HG02571 (cell line): ENCODE data around the gene CFAP54.
"Not testable (repeated sequence)": the region's sequence is repeated elsewhere in the genome, so short reads cannot be mapped to it uniquely, and the experiment has no call there.

Experiments used
- ATAC-seq: cut with Tn5 transposase; IDR thresholded peaks from one replicate; pipeline ENCODE4 v1.9.1; 2021; ENCODE audit warnings: mild to moderate bottlenecking, moderate library complexity; ENCODE audit not compliant: unreplicated experiment

CFAP54 gene

DNA sequence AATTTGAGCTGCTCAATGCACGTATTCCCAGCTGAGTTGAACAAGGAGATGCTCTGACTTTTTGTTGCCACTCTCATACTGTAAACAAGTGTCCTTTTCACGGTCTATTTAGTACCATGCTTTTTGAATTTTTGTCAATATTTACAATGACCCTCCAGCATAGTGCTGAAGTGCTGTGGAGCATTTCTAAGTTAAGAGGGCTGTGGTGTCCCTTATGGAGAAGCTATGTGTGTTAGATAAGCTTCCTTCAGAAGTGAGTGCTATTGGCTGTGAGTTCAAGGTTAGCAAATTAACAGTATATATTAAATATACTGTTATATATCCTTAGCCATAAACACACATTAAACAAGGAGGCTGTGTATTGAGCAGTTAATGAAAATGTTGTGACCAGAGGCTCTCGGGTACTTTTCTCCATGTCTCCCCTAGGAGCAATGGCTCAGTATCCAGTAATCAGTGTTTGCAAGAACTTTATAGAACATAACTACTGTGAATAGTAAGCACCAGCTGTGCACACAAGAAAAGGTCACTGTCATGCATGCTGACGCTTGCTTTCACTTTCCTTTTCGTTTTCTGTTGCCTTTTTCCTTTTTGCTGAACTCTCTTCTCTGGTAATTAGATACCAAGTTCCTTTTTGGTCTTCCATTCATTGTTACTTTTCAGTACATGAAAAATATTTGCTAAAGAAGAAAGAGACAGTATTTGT is 230.4 kb downstream of the CFAP54 start:
- peak; percentile 95 for ATAC-seq

DNA sequence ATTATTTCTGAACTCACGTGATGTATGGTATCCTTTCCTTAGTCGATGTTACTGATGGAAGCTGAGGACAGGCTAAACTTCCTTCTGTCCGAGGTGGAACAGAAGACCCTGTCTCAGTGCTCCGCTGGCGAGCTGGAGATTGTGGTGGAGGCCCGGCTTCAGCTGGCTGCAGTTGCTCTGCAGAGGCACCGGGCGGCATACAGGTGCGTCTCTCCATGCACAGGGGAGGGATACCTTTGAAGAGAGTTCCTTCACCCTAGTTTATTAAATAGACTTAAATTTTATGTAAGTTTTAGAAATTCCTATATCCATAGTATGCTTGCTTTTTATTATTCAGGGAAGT is 231.0 kb downstream of the CFAP54 start:
- ATAC-seq = peak; percentile 70

DNA sequence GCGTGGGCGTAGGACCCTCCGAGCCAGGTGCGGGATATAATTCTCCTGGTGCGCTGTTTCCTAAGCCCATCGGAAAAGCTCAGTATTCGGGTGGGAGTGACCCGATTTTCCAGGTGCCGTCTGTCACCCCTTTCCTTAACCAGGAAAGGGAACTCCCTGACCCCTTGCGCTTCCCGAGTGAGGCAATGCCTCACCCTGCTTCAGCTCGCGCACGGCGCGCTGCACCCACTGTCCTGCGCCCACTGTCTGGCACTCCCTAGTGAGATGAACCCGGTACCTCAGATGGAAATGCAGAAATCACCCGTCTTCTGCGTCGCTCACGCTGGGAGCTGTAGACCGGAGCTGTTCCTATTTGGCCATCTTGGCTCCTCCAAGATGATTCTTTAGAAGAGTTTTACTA is 240.1 kb downstream of the CFAP54 start:
- not testable (repeated sequence) for ATAC-seq

DNA sequence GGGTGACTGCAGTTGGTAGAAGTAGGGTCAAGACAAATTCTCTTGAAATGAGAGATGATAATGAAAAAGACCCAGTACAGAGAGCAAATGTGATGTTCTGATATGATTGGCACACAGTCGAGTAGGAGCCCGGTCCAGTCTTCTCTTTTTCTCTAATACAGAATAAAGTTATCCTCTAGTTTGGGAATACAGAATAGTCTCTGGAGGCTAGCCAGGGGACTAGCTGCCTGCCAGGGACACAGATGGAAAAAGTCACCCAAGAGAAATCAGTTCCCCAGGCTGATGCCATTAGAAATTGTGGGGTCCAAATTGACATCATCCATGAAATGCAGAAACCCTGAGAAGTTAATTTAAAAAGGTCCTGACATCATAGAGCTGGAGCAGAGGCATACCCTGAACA is 240.5 kb downstream of the CFAP54 start:
- no peak for ATAC-seq

DNA sequence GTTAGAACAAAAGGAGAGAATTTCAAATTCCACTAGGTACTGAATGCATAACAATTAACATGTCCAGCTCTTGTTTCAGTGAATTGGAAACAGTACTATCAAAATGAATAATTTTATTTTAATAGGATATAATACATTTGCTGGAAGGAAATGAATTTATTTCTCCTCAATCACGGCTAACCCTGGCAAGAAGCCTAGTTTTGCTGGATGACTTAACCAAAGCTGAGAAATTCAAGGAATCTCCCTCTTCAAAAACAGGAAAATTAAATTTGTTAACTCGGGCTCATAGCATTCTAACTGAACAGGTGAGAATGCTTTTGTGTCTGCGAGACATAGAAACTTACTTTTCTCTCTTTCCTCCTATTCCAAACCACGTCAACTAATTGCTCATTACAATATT is 254.2 kb downstream of the CFAP54 start:
- no peak for ATAC-seq

DNA sequence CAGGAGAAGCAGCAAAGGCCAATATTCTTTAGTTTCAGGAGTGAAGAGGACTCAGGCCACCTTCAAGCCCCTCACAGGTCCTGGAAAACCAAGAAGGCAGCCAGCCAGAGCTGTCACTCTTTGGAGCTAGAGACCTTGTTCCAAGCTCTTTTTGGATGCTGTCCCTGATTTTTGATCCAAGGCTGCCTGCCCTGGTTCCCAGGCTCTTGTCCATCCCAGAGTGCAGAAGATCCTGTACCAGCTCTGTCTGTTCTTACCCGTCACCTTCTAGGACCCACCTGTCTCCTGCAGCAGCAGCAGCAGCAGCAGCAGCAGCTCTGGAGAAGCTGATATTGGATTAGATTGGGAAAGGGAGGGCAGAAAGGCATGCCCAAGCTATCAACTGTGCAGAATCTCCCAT is 260.6 kb downstream of the CFAP54 start:
- no peak for ATAC-seq

DNA sequence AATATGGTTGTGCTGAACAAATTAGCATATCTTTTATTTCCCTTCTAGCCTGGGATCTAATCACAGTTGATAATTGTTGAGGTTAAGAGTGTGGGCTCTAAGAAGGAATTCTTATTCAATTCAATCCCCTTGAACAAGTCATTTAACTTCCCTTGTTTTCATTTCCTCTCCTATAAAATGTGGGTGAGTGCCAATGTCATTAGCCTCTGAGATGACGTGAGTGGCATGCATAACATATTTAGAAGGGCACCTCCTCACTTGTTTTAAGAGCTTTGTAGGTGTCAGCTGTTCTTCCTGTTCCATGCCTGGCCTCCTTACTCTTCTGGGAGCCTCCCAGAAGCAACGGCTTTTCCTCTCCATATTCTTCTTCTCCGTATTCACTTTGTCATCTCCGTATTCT is 262.2 kb downstream of the CFAP54 start:
- no peak for ATAC-seq

DNA sequence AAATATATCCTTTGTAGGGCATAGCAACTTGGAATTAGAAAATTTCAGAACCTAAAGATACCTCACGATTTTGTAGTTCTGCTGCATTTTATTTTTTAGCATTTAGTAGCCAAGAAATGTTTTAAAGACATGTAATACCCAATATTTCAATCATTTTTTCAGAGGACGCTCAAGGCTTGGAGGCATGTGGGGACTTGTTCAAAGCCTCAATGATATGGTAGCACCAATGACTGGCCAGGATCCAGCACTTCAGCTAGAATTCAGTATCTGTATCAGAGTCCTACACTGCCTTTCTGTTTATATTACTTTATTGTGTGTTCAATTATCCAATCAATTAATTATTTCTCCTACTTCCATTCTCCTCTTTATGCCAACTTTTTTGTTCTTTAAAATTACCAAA is 262.8 kb downstream of the CFAP54 start:
- no peak for ATAC-seq

DNA sequence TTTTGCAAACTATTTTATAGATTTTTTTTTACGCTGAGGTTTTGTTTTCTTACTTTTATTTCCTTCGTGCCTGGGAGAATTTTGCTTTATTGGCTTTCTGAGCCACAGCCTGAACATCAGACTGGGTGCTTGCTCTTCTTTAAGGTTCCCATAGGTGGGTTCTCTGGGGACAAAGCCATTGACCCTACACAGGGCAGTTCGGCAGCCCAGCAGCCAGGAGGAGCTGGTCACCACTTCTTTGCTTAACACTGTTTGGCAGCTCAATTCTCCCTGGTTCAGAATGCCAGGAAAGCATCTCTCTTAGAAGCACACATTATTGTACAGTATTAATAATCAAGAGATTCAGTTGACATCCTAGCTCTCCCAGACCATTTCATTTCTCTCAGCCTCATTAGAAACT is 276.9 kb downstream of the CFAP54 start:
- ATAC-seq = no peak

DNA sequence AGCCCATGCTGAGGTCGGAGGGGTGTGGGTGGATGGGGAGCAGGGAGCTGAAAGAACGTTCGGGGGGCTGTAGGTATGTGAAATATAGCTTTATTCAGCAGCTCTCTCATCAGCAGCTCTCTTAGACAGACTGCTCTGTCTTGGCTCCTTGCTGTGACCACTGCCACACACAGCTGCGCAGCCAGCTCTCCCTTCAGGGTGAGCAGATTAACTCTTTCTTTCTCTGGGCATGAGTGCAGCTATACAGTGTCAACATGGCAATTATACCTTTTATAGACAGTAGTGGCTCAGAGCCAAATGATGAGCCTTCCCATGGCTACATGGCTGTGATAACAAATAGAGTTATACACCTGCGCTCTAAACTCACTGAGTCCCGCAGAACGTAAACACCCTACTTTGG is 280.0 kb downstream of the CFAP54 start:
- ATAC-seq = no peak

DNA sequence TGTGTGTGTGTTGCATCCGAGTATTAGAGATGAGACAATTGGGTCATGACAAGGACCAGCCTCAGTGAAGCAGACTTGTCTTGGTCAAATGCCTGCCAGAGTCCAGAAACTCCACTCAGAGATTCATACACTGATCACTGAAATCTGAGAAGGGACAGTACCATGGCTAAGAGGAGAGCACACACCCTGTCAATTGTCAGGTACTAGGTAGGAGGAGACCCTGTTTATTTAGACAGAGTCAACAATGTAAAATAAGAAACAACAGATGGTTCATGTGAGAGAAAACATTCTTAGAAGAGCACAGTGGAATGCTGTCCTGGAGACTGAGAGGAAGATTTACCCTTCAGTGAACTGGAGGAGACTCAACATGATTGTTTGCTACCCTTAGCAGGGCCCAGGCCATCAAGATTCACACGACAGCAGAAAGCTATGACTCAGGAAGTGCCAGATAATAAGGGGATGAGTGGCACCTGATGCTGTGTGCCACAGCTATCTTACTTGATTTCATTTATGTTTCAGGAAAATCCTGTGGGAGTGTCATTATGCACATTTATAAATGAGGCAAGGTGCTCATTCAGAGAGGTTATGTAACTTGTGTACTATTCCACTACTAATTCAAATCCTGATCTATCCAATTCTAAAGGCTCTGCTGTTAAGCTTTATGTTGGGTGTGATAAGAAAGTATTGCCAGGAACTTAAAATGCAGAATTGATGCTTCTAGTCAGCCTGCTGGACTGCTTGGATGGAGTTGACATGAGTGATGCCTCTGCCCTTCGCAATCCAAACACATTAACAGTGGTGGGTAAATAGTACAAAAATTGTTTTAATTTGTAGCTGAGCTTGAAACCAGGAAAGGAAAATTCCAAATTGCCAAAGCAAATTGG is 281.1 kb downstream of the CFAP54 start:
- ATAC-seq = no peak

DNA sequence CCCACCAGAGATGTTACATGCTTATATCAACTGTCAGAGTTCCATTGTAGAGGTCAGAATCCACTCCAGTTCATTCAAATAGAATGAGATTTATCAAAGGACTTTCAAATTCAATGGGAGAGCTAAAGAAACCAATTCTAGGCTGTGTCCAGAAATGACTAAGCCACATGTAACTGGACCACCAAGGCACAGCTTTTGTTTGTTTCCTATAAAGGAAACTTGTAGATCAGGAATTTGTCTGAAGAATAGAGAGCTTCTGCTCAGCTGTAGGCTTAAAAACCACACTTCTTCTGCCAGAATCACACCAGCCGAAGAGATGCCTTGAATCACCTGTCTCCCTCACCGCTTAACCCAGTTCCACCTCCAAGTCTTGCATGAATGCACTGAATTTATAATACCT is 283.7 kb downstream of the CFAP54 start:
- ATAC-seq = no peak

DNA sequence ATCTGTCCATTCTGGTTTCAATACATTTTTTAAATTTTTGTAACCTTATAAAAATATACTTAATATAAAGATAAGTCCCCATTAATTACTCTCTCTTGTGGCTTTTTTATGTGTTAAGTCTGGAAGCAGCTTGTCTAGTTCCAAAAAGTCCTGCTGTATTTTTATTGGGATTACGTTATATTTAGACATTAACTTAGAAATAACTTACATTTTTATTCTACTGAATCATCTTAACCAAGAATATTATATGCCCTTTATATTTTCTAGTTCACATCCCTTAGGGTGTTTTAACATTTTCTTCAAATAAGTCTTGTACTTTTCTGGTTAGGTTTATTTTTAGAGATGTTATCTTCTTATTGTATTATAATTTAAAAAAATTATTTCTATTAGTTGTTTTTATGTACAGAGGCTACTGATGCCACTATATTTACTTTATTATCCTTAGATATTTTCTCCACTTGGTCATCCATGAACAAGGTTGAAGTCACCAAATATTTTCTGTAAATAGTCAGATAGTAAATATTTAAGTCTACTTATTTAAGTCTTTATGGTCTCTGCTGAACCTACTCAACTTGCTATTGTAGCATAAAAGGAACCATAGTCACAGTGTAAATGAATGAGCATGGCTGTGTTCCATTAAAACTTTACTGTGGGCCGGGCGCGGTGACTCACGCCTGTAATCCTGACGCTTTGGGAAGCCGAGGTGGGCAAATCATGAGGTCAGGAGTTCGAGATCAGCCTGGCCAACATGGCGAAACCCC is 285.3 kb downstream of the CFAP54 start:
- ATAC-seq = no peak

DNA sequence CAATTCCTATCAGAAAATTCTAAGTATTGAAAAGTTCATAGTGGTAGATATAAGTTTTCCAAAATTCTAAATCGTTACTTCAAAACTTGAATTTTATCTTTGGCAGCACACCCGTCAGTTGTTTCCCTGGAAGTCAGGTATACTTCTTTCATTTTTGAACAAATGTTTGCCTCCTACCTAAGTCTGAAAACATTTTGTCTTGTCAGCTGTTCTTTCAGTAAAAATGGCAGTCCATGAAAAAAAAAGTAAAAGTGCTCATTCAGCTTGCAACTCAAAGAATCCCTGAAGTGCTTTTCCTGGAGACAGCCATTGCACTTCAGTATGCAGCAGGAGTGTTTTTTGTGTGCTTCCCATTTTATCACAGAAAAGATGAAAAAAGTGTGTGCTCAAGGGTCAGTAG is 287.5 kb downstream of the CFAP54 start:
- no peak for ATAC-seq

DNA sequence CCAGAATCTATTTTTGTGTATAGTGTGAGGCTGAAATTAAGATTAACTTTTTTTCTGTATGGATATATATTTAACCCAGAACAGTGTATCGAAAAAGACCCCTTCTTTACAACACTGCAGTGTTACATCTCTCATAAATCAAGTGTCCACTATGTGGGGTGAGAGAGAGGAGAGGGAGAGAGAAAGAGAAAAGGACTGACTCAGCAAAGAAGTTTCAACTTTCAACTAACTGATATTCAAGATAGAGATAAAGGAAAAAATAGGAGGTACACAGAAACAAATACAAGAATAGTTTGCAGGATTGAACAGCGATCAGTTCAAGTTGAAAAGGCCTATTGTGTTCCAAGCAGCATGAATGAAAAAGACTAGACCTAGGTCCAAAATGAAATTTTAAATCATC is 291.0 kb downstream of the CFAP54 start:
- no peak for ATAC-seq

DNA sequence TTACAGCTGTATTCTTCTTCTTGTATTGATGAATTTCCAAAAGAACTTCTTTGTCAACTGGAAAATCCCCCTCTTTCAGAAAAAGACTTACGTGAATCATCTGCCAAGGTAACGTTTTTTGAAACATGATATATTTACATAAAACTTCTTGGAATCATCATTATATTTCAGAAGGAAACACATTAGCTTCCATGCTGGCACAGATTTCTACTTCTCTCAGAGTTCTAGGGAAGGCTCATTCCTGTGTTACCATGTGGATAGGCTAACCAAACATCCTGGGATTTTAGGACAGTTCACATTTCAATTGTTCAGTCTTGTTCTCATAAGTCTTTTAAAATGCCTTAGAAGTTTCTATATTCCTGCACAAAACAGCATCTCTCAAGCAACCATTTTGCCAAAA is 297.4 kb downstream of the CFAP54 start:
- ATAC-seq = no peak

DNA sequence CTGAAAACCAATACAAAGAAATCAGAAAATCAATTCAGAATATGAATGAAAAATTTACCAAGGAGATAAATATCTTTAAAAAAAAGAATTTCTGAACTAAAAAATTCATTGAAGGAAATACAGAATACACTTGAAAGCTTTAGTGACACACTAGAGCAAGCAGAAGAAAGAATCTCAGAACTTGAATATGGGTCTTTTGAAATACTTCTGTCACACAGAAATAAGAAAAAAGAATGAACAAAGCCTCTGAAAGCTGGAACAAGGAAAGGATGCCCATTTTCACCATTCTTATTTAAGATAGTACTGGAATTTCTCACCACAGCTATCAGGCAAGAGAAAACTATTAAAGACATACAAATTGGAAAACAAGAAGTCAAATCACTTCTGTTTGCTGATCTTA is 314.6 kb downstream of the CFAP54 start:
- ATAC-seq = no peak

DNA sequence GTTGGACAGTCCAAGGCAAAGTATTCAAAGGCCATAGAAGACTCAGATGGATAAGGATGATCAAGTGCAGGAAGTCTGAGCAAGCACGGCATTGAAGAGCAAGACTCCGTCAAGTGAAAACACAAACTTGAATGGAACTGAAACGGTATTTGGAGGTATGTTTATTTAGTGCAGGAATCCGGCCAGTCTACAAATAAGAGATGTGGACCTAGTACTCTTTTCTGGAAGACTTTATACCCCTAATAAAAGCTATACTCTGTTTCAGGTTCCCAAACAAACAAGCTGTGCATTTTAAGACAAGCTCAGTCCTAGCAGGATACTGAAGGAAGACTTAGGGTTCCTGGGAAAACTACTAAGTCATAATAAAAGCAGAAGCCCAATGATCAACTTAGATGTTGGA is 316.9 kb downstream of the CFAP54 start:
- no peak for ATAC-seq

DNA sequence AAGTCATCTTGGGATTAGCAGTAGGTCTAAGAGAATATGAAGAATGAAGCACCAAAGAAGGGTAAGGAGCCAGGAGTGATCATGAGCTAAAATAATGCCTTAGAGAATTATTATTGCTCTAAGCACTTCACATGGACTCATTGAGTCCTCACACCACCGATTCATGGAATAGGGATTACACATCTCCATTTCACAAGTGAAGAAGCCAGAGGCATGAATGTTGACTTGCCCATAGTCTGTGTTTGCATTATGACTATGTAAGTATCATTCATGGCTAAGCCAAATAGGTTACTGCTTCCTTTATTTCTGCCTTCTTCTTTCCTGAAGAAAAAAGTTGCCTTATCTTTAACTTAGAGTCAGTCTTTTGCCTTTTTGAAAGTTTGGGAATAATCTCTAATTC is 318.4 kb downstream of the CFAP54 start:
- ATAC-seq = no peak

DNA sequence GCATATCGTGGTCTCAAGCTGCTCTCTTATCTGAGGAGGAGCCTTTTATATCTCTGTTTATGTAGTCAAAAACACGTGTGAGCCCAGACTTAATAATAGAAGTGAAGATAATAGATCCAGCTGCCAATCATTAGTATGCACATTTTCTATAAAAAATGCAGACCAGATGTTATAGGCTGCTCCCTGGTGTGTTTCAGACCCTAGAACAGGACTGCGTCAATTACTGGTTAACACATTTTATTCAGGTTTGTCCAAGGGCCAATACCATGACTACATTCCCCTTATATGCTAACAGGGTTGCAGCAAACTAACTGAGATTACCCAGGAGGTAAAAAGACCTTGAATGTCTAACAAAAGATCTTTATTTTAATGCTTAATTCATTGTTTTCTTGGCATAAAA is 319.2 kb downstream of the CFAP54 start:
- ATAC-seq = no peak

DNA sequence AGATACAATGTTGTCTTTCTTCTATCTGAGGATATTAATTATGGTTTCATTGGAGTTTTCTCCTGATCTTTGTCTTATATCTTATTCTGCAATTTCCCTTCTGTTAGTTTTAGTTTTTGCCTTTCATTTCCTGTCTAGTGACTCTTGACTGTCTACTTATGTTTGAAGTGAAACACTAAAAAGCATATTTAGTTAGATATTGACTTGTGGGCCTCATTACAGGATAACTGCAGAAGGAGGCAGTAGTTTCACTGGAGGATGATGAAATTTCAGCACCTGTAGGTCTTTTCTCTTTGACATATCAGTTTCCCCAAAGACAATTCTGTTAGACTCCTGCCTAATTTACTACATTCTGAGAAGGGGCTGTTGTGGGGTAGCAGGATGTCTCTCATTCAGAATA is 320.1 kb downstream of the CFAP54 start:
- no peak for ATAC-seq

DNA sequence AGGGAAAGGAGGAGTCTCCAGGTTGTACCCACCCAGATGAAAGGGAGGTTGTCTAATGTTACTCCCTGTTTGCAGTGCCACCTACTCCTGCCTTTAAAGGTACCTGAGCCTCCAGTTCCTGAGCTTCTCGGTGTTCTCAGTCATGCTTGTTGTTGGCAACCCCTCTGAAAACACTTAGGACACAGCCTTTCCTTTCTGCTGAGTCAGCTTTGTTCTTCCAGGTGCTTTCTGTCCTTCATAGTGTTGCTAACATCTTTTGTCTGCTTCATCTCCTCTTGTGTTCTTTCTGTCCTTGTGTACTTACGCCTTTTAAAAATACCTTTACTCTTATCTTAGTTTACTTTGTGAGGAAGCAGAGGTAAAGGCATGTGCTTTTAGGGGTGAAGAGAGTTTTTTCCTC is 320.7 kb downstream of the CFAP54 start:
- ATAC-seq = no peak
